ENCODE measurements around the gene CARNS1. TPM values are rescaled to one million over a fixed set of nuclear protein-coding genes. Genes with fewer than 3 reads are reported as not detected.

The CARNS1 gene
- total and polyA plus RNA-seq, 2 of the 8 experiments (the other 6 are each of a cell fraction or from before 2014, with no cell fraction given): 0.82 to 1.1 TPM

DNA sequence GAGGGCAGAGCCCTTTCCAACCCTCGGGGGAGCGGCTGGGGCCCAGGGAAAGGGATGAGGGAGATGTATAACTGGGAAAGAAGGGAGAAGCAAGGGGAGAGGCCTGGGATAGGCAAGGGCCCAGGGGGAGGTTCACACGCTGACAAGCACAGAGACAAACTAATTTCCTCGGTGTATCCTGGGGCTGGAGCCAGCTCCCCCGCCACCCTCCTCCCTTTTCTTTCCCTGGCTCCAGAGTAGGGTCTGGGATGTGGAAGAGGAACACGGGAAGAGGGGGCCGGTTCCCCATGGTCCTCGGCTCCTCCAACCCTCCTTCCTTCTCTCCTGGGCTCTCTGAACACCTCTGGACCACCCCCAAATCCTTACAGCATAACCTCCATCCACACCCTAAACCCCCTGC is 48.9 kb upstream of the CARNS1 start (continued):
- TF ChIP-seq POU5F1 (IDR thresholded peaks at IDR 0.05; ENCODE audit: low read depth, low read length) (no peak), GTF2F1 (IDR thresholded peaks at IDR 0.05; ENCODE audit: borderline replicate concordance, low read depth, low read length) (no peak), NRF1 (IDR thresholded peaks at IDR 0.05; ENCODE audit: low read depth, low read length) (no peak), CTBP2 (IDR thresholded peaks at IDR 0.05; ENCODE audit: borderline replicate concordance, insufficient read depth, insufficient read length, low read length) (no peak), HDAC2 (IDR thresholded peaks at IDR 0.05; ENCODE audit: borderline replicate concordance in 1 of 2, low read depth in 2 of 2, low read length in 2 of 2) (no peak)
- TF ChIP-seq, protein P1, sequence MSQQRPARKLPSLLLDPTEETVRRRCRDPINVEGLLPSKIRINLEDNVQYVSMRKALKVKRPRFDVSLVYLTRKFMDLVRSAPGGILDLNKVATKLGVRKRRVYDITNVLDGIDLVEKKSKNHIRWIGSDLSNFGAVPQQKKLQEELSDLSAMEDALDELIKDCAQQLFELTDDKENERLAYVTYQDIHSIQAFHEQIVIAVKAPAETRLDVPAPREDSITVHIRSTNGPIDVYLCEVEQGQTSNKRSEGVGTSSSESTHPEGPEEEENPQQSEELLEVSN (IDR thresholded peaks at IDR 0.05): no peak
